ENCODE results near the gene LRRC56.
"Not testable (repeated sequence)": the region's sequence is repeated elsewhere in the genome, so short reads cannot be mapped to it uniquely, and the experiment has no call there.

Gene LRRC56

GRCh38 chr11:515131-515530, 22.2 kb upstream of the LRRC56 start:
- Histone ChIP-seq H3K4me3 (ENCODE audit: control insufficient read depth in 1 of 7, extremely low read depth in 1 of 7, insufficient read depth in 4 of 7, low read depth in 2 of 7, low read length in 6 of 7) (no peak overlapping the region), H3K36me3 (ENCODE audit: control insufficient read depth in 4 of 4, insufficient read depth in 4 of 4, low read length in 3 of 4) (peaks cover 0 to 5% (median 3%) of the 10 kb centered on the region in 4 experiments), H3K27ac (ENCODE audit: insufficient read depth in 1 of 2, low read depth in 1 of 2, low read length in 2 of 2, poor library complexity in 1 of 2, severe bottlenecking in 2 of 2) (no peak overlapping the region), H3K9me3 (ENCODE audit: control extremely low read depth in 1 of 5, control insufficient read depth in 4 of 5, insufficient read depth in 2 of 5, low read depth in 1 of 5, low read length in 4 of 5) (peaks cover 0 to 6% (median 4%) of the 10 kb centered on the region in 5 experiments), H3K27me3 (replicated peaks in 2 of 5; ENCODE audit: control insufficient read depth in 4 of 5, insufficient read depth in 5 of 5, low read length in 4 of 5) (no peaks in the 10 kb centered on the region), H3K4me1 (ENCODE audit: control extremely low read depth in 1 of 4, control insufficient read depth in 4 of 4, insufficient read depth in 4 of 4, low read length in 3 of 4) (peaks cover 0 to 4% (median 3%) of the 10 kb centered on the region in 4 experiments)
- WGBS (ENCODE audit: insufficient coverage) = 100% methylated on average over 6 of the region's 6 CpGs
- ChIA-PET POLR2A (no interaction called here), CTCF (interaction anchor here (1.3 kb wide), 1 partner anchor 17 kb away, joined by 6 read pairs; no protein-coding TSS in a partner anchor)
- DNase-seq = no peak

GRCh38 chr11:516400-516799, 20.9 kb upstream of the LRRC56 start:
- WGBS (ENCODE audit: insufficient coverage) = 100% methylated on average over 1 of the region's 4 CpGs
- no peak overlapping the region for H3K27ac ChIP-seq (ENCODE audit: insufficient read depth in 1 of 2, low read depth in 1 of 2, low read length in 2 of 2, poor library complexity in 1 of 2, severe bottlenecking in 2 of 2)
- peaks cover 0 to 4% (median 3%) of the 10 kb centered on the region in 4 experiments for H3K4me1 ChIP-seq (ENCODE audit: control extremely low read depth in 1 of 4, control insufficient read depth in 4 of 4, insufficient read depth in 4 of 4, low read length in 3 of 4)
- no peak overlapping the region for H3K4me3 ChIP-seq (ENCODE audit: control insufficient read depth in 1 of 7, extremely low read depth in 1 of 7, insufficient read depth in 4 of 7, low read depth in 2 of 7, low read length in 6 of 7)
- no peaks in the 10 kb centered on the region for H3K27me3 ChIP-seq (replicated peaks in 2 of 5; ENCODE audit: control insufficient read depth in 4 of 5, insufficient read depth in 5 of 5, low read length in 4 of 5)
- POLR2A ChIA-PET = no interaction called here
- CTCF ChIA-PET = interaction anchor here (1.1 to 1.3 kb wide), 2 partner anchors 18 to 111 kb away, joined by 3 to 6 read pairs; no protein-coding TSS in a partner anchor
- H3K9me3 ChIP-seq (ENCODE audit: control extremely low read depth in 1 of 5, control insufficient read depth in 4 of 5, insufficient read depth in 2 of 5, low read depth in 1 of 5, low read length in 4 of 5) = peaks cover 0 to 6% (median 4%) of the 10 kb centered on the region in 5 experiments
- peaks cover 0 to 5% (median 2%) of the 10 kb centered on the region in 4 experiments for H3K36me3 ChIP-seq (ENCODE audit: control insufficient read depth in 4 of 4, insufficient read depth in 4 of 4, low read length in 3 of 4)
- DNase-seq = no peak

GRCh38 chr11:516918-517685, 20.2 kb upstream of the LRRC56 start:
- CTCF ChIA-PET = interaction anchor here (1.1 to 1.5 kb wide), 2 partner anchors 12 to 112 kb away, joined by 3 to 5 read pairs; no protein-coding TSS in a partner anchor
- H3K36me3 ChIP-seq (ENCODE audit: control insufficient read depth in 4 of 4, insufficient read depth in 4 of 4, low read length in 3 of 4); H3K4me3 ChIP-seq (ENCODE audit: control insufficient read depth in 1 of 7, extremely low read depth in 1 of 7, insufficient read depth in 4 of 7, low read depth in 2 of 7, low read length in 6 of 7); H3K9me3 ChIP-seq (ENCODE audit: control extremely low read depth in 1 of 5, control insufficient read depth in 4 of 5, insufficient read depth in 2 of 5, low read depth in 1 of 5, low read length in 4 of 5); H3K27me3 ChIP-seq (replicated peaks in 2 of 5; ENCODE audit: control insufficient read depth in 4 of 5, insufficient read depth in 5 of 5, low read length in 4 of 5); H3K27ac ChIP-seq (ENCODE audit: insufficient read depth in 1 of 2, low read depth in 1 of 2, low read length in 2 of 2, poor library complexity in 1 of 2, severe bottlenecking in 2 of 2); POLR2A ChIA-PET; H3K4me1 ChIP-seq (ENCODE audit: control extremely low read depth in 1 of 4, control insufficient read depth in 4 of 4, insufficient read depth in 4 of 4, low read length in 3 of 4); DNase-seq: not testable (repeated sequence)
- WGBS (ENCODE audit: insufficient coverage) = 98% methylated on average over 40 of the region's 43 CpGs

GRCh38 chr11:518463-519202, 18.7 kb upstream of the LRRC56 start:
- ChIA-PET POLR2A (no interaction called here), CTCF (interaction anchor here (0.9 to 1.6 kb wide), 7 partner anchors 8 to 21 kb away, joined by 3 to 9 read pairs (median 5); no protein-coding TSS in a partner anchor)
- WGBS (ENCODE audit: insufficient coverage) = 12% methylated on average over 58 of the region's 74 CpGs
- peak; percentile 88 to 97 (median 97) for DNase-seq
- Histone ChIP-seq H3K4me1 (ENCODE audit: control extremely low read depth in 1 of 4, control insufficient read depth in 4 of 4, insufficient read depth in 4 of 4, low read length in 3 of 4) (peaks cover 0 to 4% (median 3%) of the 10 kb centered on the region in 4 experiments), H3K4me3 (ENCODE audit: control insufficient read depth in 1 of 7, extremely low read depth in 1 of 7, insufficient read depth in 4 of 7, low read depth in 2 of 7, low read length in 6 of 7) (peak overlapping the region in 5 of 7 experiments; percentile 22 to 73 (median 44)), H3K27me3 (replicated peaks in 2 of 5; ENCODE audit: control insufficient read depth in 4 of 5, insufficient read depth in 5 of 5, low read length in 4 of 5) (no peaks in the 10 kb centered on the region), H3K36me3 (ENCODE audit: control insufficient read depth in 4 of 4, insufficient read depth in 4 of 4, low read length in 3 of 4) (peaks cover 0 to 3% (median under 1%) of the 10 kb centered on the region in 4 experiments), H3K9me3 (ENCODE audit: control extremely low read depth in 1 of 5, control insufficient read depth in 4 of 5, insufficient read depth in 2 of 5, low read depth in 1 of 5, low read length in 4 of 5) (peaks cover 0 to 6% (median 4%) of the 10 kb centered on the region in 5 experiments), H3K27ac (ENCODE audit: insufficient read depth in 1 of 2, low read depth in 1 of 2, low read length in 2 of 2, poor library complexity in 1 of 2, severe bottlenecking in 2 of 2) (no peak overlapping the region)

- Histone ChIP-seq H3K9me3 (ENCODE audit: control extremely low read depth in 1 of 5, control insufficient read depth in 4 of 5, insufficient read depth in 2 of 5, low read depth in 1 of 5, low read length in 4 of 5) (peaks cover 0 to 6% (median 4%) of the 10 kb centered on the region in 5 experiments), H3K4me3 (ENCODE audit: control insufficient read depth in 1 of 7, extremely low read depth in 1 of 7, insufficient read depth in 4 of 7, low read depth in 2 of 7, low read length in 6 of 7) (no peak overlapping the region), H3K27ac (ENCODE audit: insufficient read depth in 1 of 2, low read depth in 1 of 2, low read length in 2 of 2, poor library complexity in 1 of 2, severe bottlenecking in 2 of 2) (no peak overlapping the region), H3K36me3 (ENCODE audit: control insufficient read depth in 4 of 4, insufficient read depth in 4 of 4, low read length in 3 of 4) (peaks cover 0 to 2% (median 0%) of the 10 kb centered on the region in 4 experiments), H3K27me3 (replicated peaks in 2 of 5; ENCODE audit: control insufficient read depth in 4 of 5, insufficient read depth in 5 of 5, low read length in 4 of 5) (no peaks in the 10 kb centered on the region), H3K4me1 (ENCODE audit: control extremely low read depth in 1 of 4, control insufficient read depth in 4 of 4, insufficient read depth in 4 of 4, low read length in 3 of 4) (peaks cover 0 to 4% (median 3%) of the 10 kb centered on the region in 4 experiments)
- WGBS (ENCODE audit: insufficient coverage) = 97% methylated on average over 39 of the region's 39 CpGs
- CTCF ChIA-PET = interaction anchor here (1.1 kb wide), 2 partner anchors 11 to 12 kb away, joined by 3 read pairs; no protein-coding TSS in a partner anchor
- peak in 2 of 3 donors; percentile 50 to 57 for DNase-seq
- POLR2A ChIA-PET = no interaction called here
Observed at GRCh38 chr11:520428-521176, 16.7 kb upstream of the LRRC56 start.

GRCh38 chr11:521177-521688, 16.1 kb upstream of the LRRC56 start:
- H3K27ac ChIP-seq (ENCODE audit: insufficient read depth in 1 of 2, low read depth in 1 of 2, low read length in 2 of 2, poor library complexity in 1 of 2, severe bottlenecking in 2 of 2) = no peak overlapping the region
- WGBS (ENCODE audit: insufficient coverage) = 98% methylated on average over 6 of the region's 10 CpGs
- ChIA-PET CTCF (no interaction called here), POLR2A (no interaction called here)
- H3K4me3 ChIP-seq (ENCODE audit: control insufficient read depth in 1 of 7, extremely low read depth in 1 of 7, insufficient read depth in 4 of 7, low read depth in 2 of 7, low read length in 6 of 7) = no peak overlapping the region
- H3K9me3 ChIP-seq (ENCODE audit: control extremely low read depth in 1 of 5, control insufficient read depth in 4 of 5, insufficient read depth in 2 of 5, low read depth in 1 of 5, low read length in 4 of 5) = peaks cover 0 to 6% (median 3%) of the 10 kb centered on the region in 5 experiments
- no peaks in the 10 kb centered on the region for H3K27me3 ChIP-seq (replicated peaks in 2 of 5; ENCODE audit: control insufficient read depth in 4 of 5, insufficient read depth in 5 of 5, low read length in 4 of 5)
- DNase-seq = no peak
- H3K36me3 ChIP-seq (ENCODE audit: control insufficient read depth in 4 of 4, insufficient read depth in 4 of 4, low read length in 3 of 4) = peaks cover 0 to 2% (median 0%) of the 10 kb centered on the region in 4 experiments
- peaks cover 0 to 4% (median 3%) of the 10 kb centered on the region in 4 experiments for H3K4me1 ChIP-seq (ENCODE audit: control extremely low read depth in 1 of 4, control insufficient read depth in 4 of 4, insufficient read depth in 4 of 4, low read length in 3 of 4)
